ENCODE measurements around the gene YDJC. TPM values are rescaled to one million over a fixed set of nuclear protein-coding genes. Genes with fewer than 3 reads are reported as not detected.

The YDJC gene
- total RNA-seq, 3 donors from 2014 or later (not counting 1 experiment from before 2014, with no cell fraction given): 20.5 to 24.4 (median 21.6) TPM

- Histone ChIP-seq H3K27me3 (ENCODE audit: control insufficient read depth, insufficient read depth, low read length) (no peaks in the 10 kb centered on the region), H3K27ac (ENCODE audit: low read length) (no peak overlapping the region), H3K9me3 (ENCODE audit: control insufficient read depth, insufficient read depth, low read length) (no peaks in the 10 kb centered on the region), H3K36me3 (ENCODE audit: control insufficient read depth, insufficient read depth, low read length) (peaks cover 25% of the 10 kb centered on the region), H3K4me1 (ENCODE audit: control insufficient read depth, insufficient read depth, low read length) (peaks cover 28% of the 10 kb centered on the region), H3K4me3 (ENCODE audit: low read length) (no peak overlapping the region)
- H3K36me3 Mint-ChIP-seq: no peaks in the 10 kb centered on the region
- peak overlapping the region; percentile 16 to 75 for H3K27ac Mint-ChIP-seq
- H3K9me3 Mint-ChIP-seq: no peaks in the 10 kb centered on the region
- no peaks in the 10 kb centered on the region for H3K27me3 Mint-ChIP-seq (ENCODE audit: low read depth in 2 of 2)
- peaks cover 59 to 63% of the 10 kb centered on the region in 2 donors for H3K4me1 Mint-ChIP-seq
- H3K4me3 Mint-ChIP-seq: no peak overlapping the region
- DNase-seq (no peak), ATAC-seq (no peak)
- WGBS (ENCODE audit: insufficient coverage): 85% methylated on average over 11 of the region's 11 CpGs
- intact Hi-C loops (cut with micrococcal nuclease): no loop called here
- TF ChIP-seq CTCF (IDR thresholded peaks at IDR 0.05): no peak
Observed at GRCh38 chr22:21593406-21594232, 36.2 kb downstream of the YDJC start.

DNA sequence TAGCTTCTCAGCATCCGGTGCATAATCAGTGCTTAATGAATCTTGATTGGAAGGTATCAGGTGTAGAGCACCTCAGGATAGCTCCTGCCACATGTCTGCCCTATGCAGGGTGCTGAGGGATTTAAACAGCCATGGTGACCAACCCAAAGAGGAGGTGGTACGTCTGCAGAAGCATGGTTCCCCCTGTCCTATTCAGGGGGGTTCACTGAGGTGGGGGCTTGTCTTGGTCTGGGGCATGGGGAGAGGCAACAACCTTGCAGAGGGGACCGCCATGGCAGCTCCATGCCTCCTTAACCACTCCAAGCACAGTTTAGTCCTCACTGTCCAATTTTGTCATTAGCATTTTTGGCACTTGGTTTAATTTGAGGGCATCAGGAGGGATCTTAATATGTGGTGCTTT lies 37.4 kb downstream of the YDJC start:
- no peaks in the 10 kb centered on the region for H3K27me3 ChIP-seq (ENCODE audit: control insufficient read depth, insufficient read depth, low read length)
- H3K36me3 ChIP-seq (ENCODE audit: control insufficient read depth, insufficient read depth, low read length): peaks cover 25% of the 10 kb centered on the region
- Mint-ChIP-seq H3K9me3 (no peaks in the 10 kb centered on the region), H3K27ac (peak overlapping the region in 1 of 2 donors; percentile 75), H3K27me3 (ENCODE audit: low read depth in 2 of 2) (no peaks in the 10 kb centered on the region), H3K36me3 (no peaks in the 10 kb centered on the region), H3K4me3 (no peak overlapping the region), H3K4me1 (peaks cover 67 to 69% of the 10 kb centered on the region in 2 donors)
- H3K4me3 ChIP-seq (ENCODE audit: low read length): no peak overlapping the region
- no peak for TF ChIP-seq CTCF (IDR thresholded peaks at IDR 0.05)
- H3K27ac ChIP-seq (ENCODE audit: low read length): no peak overlapping the region
- no peaks in the 10 kb centered on the region for H3K9me3 ChIP-seq (ENCODE audit: control insufficient read depth, insufficient read depth, low read length)
- peaks cover 36% of the 10 kb centered on the region for H3K4me1 ChIP-seq (ENCODE audit: control insufficient read depth, insufficient read depth, low read length)
- ATAC-seq (no peak), DNase-seq (no peak)
- 82% methylated on average over 3 of the region's 3 CpGs for WGBS (ENCODE audit: insufficient coverage)
- intact Hi-C loops (cut with micrococcal nuclease): no loop called here

- Mint-ChIP-seq H3K4me1 (peaks cover 68 to 70% of the 10 kb centered on the region in 2 donors), H3K4me3 (no peak overlapping the region), H3K27ac (peak overlapping the region; percentile 60 to 80), H3K27me3 (ENCODE audit: low read depth in 2 of 2) (no peaks in the 10 kb centered on the region), H3K9me3 (no peaks in the 10 kb centered on the region), H3K36me3 (no peaks in the 10 kb centered on the region)
- 67% methylated on average over 9 of the region's 9 CpGs for WGBS (ENCODE audit: insufficient coverage)
- Histone ChIP-seq H3K9me3 (ENCODE audit: control insufficient read depth, insufficient read depth, low read length) (no peaks in the 10 kb centered on the region), H3K36me3 (ENCODE audit: control insufficient read depth, insufficient read depth, low read length) (peaks cover 25% of the 10 kb centered on the region), H3K4me3 (ENCODE audit: low read length) (no peak overlapping the region), H3K4me1 (ENCODE audit: control insufficient read depth, insufficient read depth, low read length) (peaks cover 42% of the 10 kb centered on the region), H3K27ac (ENCODE audit: low read length) (no peak overlapping the region), H3K27me3 (ENCODE audit: control insufficient read depth, insufficient read depth, low read length) (no peaks in the 10 kb centered on the region)
- no peak for ATAC-seq
- no peak for DNase-seq
- intact Hi-C loops (cut with micrococcal nuclease): no loop called here
- TF ChIP-seq CTCF (IDR thresholded peaks at IDR 0.05): no peak
Observed at GRCh38 chr22:21591695-21592094, 38.1 kb downstream of the YDJC start.

All from natural killer cell (primary cell).